HepG2 (cell line): ENCODE measurements around the gene SOCS1.

Experiments used
- BCL3 ChIP-seq: sonication (generic); formaldehyde crosslinking; IDR thresholded peaks from 2 replicates; pipeline ENCODE4 v1.5.1; 2020; ENCODE audit warnings: mild to moderate bottlenecking, missing genetic modification reagents, moderate library complexity
- GABPA ChIP-seq, 2 experiments: IDR thresholded peaks; 2 replicates each; pipeline ENCODE4 v1.6.1; 2011 to 2016; ENCODE audit warnings: low read depth in 2 of 2, low read length in 1 of 2, missing biosample characterization in 1 of 2, missing genetic modification characterization in 1 of 2
- IKZF4 ChIP-seq: sonication (generic); formaldehyde crosslinking; IDR thresholded peaks from 2 replicates; pipeline ENCODE4 v1.5.1; 2020; ENCODE audit warnings: borderline replicate concordance, mild to moderate bottlenecking, low read depth, missing genetic modification reagents; ENCODE audit errors: not compliant biosample characterization
- NR2F2 ChIP-seq: IDR thresholded peaks from 2 replicates; pipeline ENCODE4 v1.6.1; 2012; ENCODE audit warnings: low read depth, inconsistent platforms, borderline replicate concordance
- PCBP1 ChIP-seq: fragments of 200-400 bp; formaldehyde crosslinking; IDR thresholded peaks from 2 replicates; pipeline ENCODE4 v1.6.1; 2017; ENCODE audit warnings: mild to moderate bottlenecking, low read depth, low read length, borderline replicate concordance
- SOX13 ChIP-seq, 3 experiments: fragments of 450-650 bp in 1 of 3; sonication (generic) in 1 of 3; formaldehyde crosslinking in 1 of 3; IDR thresholded peaks in 2 of 3; conservative IDR thresholded peaks in 1 of 3; 2 replicates each; pipeline versions ENCODE4 v1.5.0 to v1.6.1; 2016 to 2020; ENCODE audit warnings: antibody characterized with exemption in 1 of 3, mild to moderate bottlenecking in 1 of 3, missing compliant biosample characterization in 1 of 3, missing genetic modification reagents in 1 of 3, moderate library complexity in 1 of 3
- SP2 ChIP-seq: sonication (generic); formaldehyde crosslinking; IDR thresholded peaks from 2 replicates; pipeline ENCODE4 v1.5.1; 2020; ENCODE audit warnings: mild to moderate bottlenecking, missing genetic modification reagents
- SRF ChIP-seq: IDR thresholded peaks from 2 replicates; pipeline ENCODE4 v1.6.1; 2011; ENCODE audit warnings: mild to moderate bottlenecking, low read depth, low read length, moderate library complexity
- ZNF619 ChIP-seq: sonication (generic); formaldehyde crosslinking; IDR thresholded peaks from 2 replicates; pipeline ENCODE4 v1.4.0; 2020; ENCODE audit warnings: mild to moderate bottlenecking, missing genetic modification reagents
- TF ChIP-seq, protein P1 (sequence below): sonication (generic); formaldehyde crosslinking; IDR thresholded peaks from 2 replicates; pipeline ENCODE4 v1.5.0; 2020; ENCODE audit warnings: mild to moderate bottlenecking, missing genetic modification reagents, moderate library complexity
- TF ChIP-seq, protein P2 (sequence below), 2 experiments: sonication (generic) in 1 of 2; formaldehyde crosslinking in 1 of 2; IDR thresholded peaks; 2 replicates each; pipeline versions ENCODE4 v1.5.1 to v1.6.1; 2011 to 2020; ENCODE audit warnings: borderline replicate concordance in 1 of 2, low read depth in 1 of 2, low read length in 1 of 2, mild to moderate bottlenecking in 1 of 2, missing genetic modification reagents in 1 of 2, moderate library complexity in 1 of 2

- TF ChIP-seq IKZF4 (CRISPR knock-in tag) (no peak), SOX13 (IDR thresholded peaks at IDR 0.05) (no peak), SOX13 (CRISPR knock-in tag; conservative IDR thresholded peaks at IDR 0.05 in 1 of 2, IDR thresholded peaks at IDR 0.05 in 1 of 2) (0 out of 4 replicates have a peak, but pooled peaks of 1 of the 2 experiments have one; percentile 3), BCL3 (CRISPR knock-in tag) (no peak), NR2F2 (no peak), SP2 (CRISPR knock-in tag) (no peak), SRF (no peak), PCBP1 (no peak), GABPA (IDR thresholded peaks at IDR 0.05; ENCODE audit: low read depth, low read length) (no peak), GABPA (CRISPR knock-in tag; IDR thresholded peaks at IDR 0.05; ENCODE audit: low read depth) (no peak), ZNF619 (CRISPR knock-in tag) (no peak)
- TF ChIP-seq, protein P1, sequence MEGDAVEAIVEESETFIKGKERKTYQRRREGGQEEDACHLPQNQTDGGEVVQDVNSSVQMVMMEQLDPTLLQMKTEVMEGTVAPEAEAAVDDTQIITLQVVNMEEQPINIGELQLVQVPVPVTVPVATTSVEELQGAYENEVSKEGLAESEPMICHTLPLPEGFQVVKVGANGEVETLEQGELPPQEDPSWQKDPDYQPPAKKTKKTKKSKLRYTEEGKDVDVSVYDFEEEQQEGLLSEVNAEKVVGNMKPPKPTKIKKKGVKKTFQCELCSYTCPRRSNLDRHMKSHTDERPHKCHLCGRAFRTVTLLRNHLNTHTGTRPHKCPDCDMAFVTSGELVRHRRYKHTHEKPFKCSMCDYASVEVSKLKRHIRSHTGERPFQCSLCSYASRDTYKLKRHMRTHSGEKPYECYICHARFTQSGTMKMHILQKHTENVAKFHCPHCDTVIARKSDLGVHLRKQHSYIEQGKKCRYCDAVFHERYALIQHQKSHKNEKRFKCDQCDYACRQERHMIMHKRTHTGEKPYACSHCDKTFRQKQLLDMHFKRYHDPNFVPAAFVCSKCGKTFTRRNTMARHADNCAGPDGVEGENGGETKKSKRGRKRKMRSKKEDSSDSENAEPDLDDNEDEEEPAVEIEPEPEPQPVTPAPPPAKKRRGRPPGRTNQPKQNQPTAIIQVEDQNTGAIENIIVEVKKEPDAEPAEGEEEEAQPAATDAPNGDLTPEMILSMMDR: no peak
- TF ChIP-seq, protein P2, sequence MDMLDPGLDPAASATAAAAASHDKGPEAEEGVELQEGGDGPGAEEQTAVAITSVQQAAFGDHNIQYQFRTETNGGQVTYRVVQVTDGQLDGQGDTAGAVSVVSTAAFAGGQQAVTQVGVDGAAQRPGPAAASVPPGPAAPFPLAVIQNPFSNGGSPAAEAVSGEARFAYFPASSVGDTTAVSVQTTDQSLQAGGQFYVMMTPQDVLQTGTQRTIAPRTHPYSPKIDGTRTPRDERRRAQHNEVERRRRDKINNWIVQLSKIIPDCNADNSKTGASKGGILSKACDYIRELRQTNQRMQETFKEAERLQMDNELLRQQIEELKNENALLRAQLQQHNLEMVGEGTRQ (IDR thresholded peaks at IDR 0.05; ENCODE audit: low read depth, low read length): no peak
- TF ChIP-seq, protein P2 (CRISPR knock-in tag; IDR thresholded peaks at IDR 0.05; ENCODE audit: borderline replicate concordance): no peak
Observed at GRCh38 chr16:11296351-11296705, 40.3 kb upstream of the SOCS1 start.
